ENCODE measurements around the gene SORCS1. TPM values are rescaled to one million over a fixed set of nuclear protein-coding genes. Genes with fewer than 3 reads are reported as not detected.

SORCS1 gene
- total and polyA plus RNA-seq, 2 of the 8 experiments (the other 6 are each of a cell fraction or from before 2014, with no cell fraction given), result 4.1 to 4.6 TPM

DNA sequence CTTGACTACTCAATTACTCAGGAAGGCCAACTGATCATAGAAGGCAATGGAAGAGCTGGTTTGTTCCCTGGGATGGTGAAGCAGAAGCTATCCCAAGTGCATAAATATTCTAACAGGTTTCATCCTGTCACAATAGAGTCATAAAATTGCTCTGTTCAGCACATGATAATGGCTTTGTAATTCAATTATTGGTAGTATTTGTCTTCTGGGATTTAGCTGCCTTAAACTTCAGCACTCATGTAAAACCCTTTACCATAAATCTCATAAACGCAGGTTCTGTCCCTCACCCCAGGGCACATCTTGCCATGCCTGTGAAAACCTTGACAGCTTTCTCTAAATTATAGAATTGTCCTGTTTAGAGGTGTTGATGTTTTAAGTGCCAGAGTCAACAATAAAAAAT is 417.6 kb downstream of the SORCS1 start (continued):
- no peak for TF ChIP-seq KDM1A (IDR thresholded peaks at IDR 0.05; ENCODE audit: borderline replicate concordance, low read length)
